Activated gamma-delta T cell (primary cell): ENCODE results near the gene KMT2C.

Experiments
- DNase-seq: peaks from one replicate; lab custom pipeline; 2025; lab: John Stamatoyannopoulos, UW

The KMT2C gene

GRCh38 chr7:152105205-152105604, 330.6 kb downstream of the KMT2C start:
- DNase-seq: no peak

DNA sequence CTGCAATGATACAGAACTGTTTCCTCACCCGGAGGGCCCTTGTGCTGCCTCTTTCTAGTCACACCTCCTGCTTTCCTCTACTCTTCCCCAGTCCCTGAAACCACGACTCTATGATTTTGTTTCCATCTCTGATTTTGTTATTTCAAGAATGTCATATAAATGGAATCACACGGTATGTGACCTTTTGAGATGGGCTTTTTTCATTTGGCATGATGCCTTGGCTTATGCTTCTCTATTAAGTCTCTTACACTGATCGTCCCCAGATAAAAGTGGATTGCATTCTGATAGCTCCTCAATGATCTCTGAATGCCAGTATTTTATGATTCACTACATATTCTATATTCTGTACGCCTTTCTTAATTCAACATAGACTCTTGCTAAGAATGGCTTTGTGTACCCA, 332.1 kb downstream of the KMT2C start:
- no peak for DNase-seq

GRCh38 chr7:152103066-152103465, 332.7 kb downstream of the KMT2C start:
- no peak for DNase-seq

- no peak for DNase-seq
Observed at GRCh38 chr7:152097330-152097729, 338.5 kb downstream of the KMT2C start.

- DNase-seq: no peak
Observed at GRCh38 chr7:152095771-152096170, 340.0 kb downstream of the KMT2C start.

GRCh38 chr7:152093717-152094116, 342.1 kb downstream of the KMT2C start:
- DNase-seq: no peak

GRCh38 chr7:152090747-152091146, 345.1 kb downstream of the KMT2C start:
- no peak for DNase-seq

- no peak for DNase-seq
Observed at GRCh38 chr7:152089183-152089582, 346.6 kb downstream of the KMT2C start.

DNA sequence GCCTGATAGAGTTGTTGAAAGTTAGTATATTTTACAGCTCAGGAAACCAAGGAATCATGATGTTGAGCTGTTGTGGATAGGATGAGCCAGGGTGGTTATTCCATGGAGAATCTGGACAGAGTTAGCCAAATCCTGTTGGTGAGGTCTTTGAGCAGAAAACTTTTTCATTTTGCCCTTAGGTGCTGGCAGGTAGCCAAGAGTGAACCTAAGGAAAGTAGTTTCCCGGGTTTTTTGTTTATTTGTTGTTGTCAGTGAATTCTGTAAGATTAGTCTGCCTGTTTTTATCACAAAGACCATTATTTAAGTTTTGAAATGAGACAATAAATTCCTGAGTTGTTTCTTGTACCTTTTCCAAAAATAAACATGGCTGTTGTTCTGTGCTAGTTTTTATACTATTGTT, 349.3 kb downstream of the KMT2C start:
- DNase-seq: no peak

DNA sequence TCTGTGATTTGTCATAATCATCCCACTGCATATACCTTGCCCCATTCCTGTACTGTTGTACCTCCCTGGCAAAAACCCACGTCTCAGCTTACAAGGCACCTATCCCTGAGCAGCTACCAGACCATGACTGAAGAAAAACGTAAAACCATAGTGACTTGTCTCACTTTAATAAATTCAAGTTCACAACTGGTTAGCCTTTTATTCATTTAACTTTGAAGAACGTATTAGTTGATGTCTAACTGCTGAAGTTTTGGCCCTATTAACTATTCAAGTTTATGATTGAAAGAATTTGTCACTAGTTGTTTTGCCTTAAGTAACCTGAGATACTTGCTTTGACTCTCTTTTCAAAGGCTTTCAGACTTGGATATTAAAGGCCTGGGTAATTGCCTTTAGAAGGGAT, 350.7 kb downstream of the KMT2C start:
- no peak for DNase-seq
